ENCODE data around the gene R3HDM2.

DNA sequence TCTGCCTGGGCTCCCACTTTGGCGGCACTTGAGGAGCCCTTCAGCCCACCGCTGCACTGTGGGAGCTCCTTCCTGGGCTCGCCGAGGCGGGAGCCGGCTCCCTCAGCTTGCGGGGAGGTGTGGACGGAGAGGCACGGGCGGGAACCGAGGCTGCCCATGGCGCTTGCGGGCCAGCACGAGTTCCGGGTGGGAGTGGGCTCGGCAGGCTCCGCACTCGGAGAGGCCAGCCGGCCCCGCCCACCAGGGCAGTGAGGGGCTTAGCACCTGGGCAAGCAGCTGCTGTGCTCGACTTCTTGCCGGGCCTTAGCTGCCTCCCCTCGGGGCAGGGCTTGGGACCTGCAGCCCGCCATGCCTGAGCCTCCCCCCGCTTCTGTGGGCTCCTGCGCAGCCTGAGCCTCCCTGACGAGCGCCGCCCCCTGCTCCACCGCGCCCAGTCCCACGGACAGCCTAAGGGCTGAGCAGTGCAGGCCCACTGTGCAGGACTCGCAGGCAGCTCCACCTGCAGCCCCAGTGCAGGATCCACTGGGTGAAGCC, 44.6 kb downstream of the R3HDM2 start:
- TF ChIP-seq, protein P1, sequence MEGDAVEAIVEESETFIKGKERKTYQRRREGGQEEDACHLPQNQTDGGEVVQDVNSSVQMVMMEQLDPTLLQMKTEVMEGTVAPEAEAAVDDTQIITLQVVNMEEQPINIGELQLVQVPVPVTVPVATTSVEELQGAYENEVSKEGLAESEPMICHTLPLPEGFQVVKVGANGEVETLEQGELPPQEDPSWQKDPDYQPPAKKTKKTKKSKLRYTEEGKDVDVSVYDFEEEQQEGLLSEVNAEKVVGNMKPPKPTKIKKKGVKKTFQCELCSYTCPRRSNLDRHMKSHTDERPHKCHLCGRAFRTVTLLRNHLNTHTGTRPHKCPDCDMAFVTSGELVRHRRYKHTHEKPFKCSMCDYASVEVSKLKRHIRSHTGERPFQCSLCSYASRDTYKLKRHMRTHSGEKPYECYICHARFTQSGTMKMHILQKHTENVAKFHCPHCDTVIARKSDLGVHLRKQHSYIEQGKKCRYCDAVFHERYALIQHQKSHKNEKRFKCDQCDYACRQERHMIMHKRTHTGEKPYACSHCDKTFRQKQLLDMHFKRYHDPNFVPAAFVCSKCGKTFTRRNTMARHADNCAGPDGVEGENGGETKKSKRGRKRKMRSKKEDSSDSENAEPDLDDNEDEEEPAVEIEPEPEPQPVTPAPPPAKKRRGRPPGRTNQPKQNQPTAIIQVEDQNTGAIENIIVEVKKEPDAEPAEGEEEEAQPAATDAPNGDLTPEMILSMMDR (IDR thresholded peaks at IDR 0.05; ENCODE audit: low read depth, low read length) = no peak
- TF ChIP-seq POLR2A (IDR thresholded peaks at IDR 0.05; ENCODE audit: extremely low read depth, insufficient read length) = no peak
- TF ChIP-seq, protein P2, sequence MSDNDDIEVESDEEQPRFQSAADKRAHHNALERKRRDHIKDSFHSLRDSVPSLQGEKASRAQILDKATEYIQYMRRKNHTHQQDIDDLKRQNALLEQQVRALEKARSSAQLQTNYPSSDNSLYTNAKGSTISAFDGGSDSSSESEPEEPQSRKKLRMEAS (IDR thresholded peaks at IDR 0.05; ENCODE audit: low read depth, low read length) = no peak
- no peak for TF ChIP-seq MYC (IDR thresholded peaks at IDR 0.05; ENCODE audit: low read depth, low read length)
